ENCODE measurements around the gene PALM3.

The PALM3 gene

DNA sequence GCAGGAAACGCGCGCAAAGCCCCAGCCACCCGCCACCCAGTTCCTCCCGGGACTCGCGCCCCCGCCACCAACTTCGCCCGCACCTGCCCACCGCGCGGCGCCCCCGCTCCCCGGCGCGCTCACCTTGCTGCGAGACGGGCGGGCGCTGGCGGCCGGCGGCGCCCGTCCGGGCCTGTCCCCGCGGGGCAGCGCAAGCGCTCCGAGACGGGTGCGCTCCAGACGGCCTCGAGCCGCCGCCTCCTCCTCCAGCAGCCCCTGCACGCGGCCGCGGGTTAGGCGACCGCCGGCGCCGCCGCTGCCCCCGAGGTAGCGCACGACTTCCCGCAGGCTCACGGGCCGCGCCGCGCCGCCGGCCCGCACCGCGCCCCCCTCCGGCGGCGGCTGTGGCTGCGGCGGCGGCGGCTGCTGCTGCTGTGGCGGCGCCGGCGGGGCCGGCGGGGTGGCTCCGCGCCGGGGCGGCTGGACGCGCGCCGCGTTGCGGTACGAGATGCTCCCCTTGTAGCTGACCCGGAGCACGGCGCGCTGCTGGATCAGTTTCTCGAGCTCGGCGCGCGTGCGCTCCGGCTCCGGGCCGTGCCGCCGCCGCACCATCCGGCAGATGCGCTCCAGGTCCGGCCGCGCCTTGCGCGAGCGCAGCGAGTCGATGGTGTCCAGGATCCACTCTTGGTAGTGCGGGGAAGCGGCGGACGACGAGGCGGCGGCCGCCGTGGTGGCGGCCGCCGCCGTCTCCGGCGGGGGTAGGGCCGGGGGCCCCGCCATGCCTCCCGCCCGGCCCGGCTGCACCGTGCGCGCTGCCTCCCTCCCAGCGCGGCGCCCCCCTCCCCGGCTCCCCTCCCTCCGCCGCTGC lies 28.0 kb upstream of the PALM3 start:
- DNase-seq: peak in 4 of 5 donors; percentile 23 to 59 (median 48)

DNA sequence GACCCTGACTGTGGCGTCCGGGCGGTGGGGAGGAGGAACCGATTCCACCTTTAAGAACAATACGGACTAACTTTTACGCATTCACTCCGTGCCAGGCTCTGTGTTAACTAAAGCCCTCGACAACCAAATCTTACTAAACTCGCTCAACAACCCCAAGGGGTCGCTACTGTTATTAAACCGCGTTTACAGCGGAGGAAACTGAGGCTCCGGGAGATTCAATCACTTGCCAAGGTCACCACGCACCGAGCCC lies 27.5 kb upstream of the PALM3 start:
- peak in 1 of 5 donors; percentile 17 for DNase-seq

GRCh38 chr19:14088634-14089411 lies 26.9 kb upstream of the PALM3 start:
- no peak for DNase-seq

DNA sequence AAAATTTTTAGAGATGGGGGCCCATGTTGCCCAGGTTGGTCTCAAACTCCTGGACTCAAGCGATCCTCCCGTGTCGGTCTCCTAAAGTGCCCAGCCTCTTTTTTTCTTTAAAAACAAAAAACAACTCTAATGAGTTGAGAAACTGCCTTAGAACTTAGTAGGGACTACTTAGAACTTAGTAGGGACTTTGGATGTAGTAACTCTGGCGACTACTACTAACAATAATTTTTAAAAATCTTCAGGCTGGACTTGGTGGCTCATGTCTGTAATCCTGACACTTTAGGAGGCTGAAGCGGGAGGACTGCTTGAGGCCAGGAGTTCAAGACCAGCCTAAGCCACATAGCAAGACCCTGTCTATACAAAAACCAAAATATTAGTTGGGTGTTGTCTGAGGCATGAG lies 24.2 kb upstream of the PALM3 start:
- no peak for DNase-seq

- DNase-seq: no peak
These were observed 23.6 kb upstream of the PALM3 start, which contains the start of gene C19orf67 for GRCh38 chr19:14085309-14085995. TSS of gene C19orf67 (minus strand) at chr19:14085783. CDS start at chr19:14085627, 156 bp downstream.

- no peak for DNase-seq
These were observed 20.7 kb upstream of the PALM3 start for GRCh38 chr19:14082675-14082960.

- DNase-seq: peak in 2 of 5 donors; percentile 22 to 25
These were observed 20.2 kb upstream of the PALM3 start for GRCh38 chr19:14081797-14082674.

- DNase-seq: peak; percentile 97 to 100 (median 98)
These were observed 19.3 kb upstream of the PALM3 start for GRCh38 chr19:14080887-14081796.

DNA sequence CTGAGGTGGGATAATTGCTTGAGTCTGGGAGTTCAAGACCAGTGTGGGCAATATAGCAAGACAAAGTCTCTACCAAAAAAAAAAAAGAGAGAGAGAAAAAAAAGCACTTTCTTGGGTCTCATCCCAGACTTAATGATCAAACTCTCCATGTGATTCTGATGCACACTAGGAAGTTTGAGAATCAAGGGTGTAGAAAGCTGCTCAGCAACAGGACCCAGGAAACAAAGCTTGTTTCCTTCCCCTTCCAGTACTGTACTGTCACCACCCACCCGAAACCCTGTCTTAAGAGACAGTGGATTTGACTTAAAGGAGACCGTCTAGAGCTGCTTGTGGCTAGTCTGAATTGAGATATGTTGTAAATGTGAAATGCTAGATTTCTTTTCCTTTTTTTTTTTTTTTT lies 16.5 kb upstream of the PALM3 start:
- no peak for DNase-seq

DNA sequence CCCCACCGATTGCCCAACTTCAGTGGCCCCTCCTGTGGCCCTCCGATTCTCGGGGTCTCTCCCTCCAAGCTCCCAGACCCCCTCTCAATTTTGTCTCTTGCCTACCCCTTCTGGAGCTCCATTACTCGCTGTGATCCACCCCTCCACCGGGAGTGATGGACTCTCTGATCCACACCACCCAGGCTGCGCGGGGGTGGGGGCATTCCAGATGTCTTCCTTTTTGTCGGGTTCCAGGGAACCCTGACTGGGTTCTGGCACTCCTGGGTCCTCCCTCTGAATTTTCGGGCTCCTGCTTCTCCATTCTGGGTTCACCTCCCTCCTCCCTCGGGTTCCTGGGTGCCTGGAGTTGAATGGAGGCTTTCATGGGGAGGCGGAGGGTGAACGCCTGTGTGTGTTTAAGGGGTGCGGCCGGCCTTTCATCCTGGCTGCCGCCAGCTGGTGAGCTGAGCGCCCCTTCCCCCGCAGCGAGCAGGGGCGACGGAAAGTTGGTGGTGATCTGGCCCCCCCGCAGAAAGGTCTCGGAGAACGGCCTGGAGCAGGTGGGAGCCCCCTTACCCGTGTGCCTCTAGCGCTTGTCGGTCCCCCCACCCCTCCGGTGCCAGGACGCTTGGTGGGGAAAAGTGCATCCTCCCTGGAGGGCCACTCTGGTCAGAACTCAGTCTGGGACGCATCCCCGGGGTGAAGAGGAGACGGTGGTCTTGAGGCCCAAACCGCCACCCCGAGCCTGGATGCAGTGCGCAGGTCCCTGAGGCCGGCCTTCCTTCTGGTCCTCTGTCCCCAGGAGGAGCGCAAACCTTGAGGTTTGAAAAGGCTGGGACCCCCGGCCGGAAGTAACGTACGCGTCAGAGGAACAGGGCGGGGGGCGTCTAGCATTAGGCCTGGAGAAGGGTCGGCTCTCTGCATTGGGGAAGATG lies 12.3 kb upstream of the PALM3 start:
- no peak for DNase-seq

DNA sequence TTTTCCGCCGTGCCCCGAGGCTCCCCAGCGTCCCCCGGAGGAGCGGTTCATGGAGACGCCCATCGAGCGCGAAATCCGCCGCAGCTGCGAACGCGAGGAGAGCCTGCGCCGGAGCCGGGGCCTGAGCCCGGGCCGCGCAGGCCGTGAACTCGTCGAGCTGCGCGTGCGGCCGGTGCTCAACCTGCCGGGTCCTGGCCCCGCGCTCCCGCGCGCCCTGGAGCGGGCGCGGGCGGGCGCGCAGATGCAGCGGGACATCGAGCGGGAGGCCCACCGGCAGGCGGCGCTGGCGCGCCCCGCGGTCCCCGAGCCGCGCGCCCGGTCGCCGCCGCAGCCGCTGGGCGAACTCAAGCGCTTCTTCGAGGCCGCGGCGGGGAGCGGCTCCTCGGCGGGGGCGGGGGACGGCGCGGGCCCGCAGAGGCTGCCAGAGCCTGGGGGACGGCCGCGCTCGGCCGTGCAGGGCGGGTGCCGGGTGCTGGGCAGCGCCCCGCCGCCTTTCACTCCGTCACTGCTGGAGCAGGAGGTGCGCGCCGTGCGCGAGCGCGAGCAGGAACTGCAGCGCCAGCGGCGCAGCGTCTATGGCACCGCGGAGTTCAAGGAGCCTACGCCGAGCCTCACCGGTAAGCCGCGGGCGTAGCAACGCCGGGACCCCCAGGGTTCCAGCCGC lies 11.5 kb upstream of the PALM3 start:
- peak; percentile 54 to 85 (median 66) for DNase-seq

- DNase-seq: peak in 1 of 5 donors; percentile 43
These were observed 10.8 kb upstream of the PALM3 start, which contains the start of gene MISP3 for GRCh38 chr19:14072535-14073260. TSS of gene MISP3 (plus strand) at chr19:14072786. CDS start at chr19:14073310, 524 bp downstream.

GRCh38 chr19:14070268-14071050 lies 8.6 kb upstream of the PALM3 start:
- no peak for DNase-seq

DNA sequence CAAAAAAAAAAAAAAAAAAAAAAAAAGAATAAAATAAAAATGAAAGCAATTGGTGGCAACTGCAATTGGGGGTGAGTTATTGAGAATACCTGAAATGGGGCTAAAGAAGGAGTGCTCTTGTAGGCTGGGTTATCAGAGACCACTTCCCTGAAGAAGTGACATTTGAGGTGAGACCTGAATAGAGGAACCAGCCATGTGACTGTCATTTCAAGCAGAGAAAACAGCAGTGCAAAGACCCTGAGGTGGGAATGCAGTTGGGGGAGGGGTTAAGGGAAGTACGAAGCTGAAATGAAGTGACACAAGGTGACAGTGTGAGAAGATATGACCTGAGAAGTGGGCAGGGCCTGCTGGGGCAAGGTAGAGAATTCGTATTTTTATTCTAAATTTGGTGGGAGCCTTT lies 4.3 kb upstream of the PALM3 start:
- DNase-seq: no peak

GRCh38 chr19:14063105-14063504 lies 1.2 kb upstream of the PALM3 start:
- DNase-seq: no peak

DNA sequence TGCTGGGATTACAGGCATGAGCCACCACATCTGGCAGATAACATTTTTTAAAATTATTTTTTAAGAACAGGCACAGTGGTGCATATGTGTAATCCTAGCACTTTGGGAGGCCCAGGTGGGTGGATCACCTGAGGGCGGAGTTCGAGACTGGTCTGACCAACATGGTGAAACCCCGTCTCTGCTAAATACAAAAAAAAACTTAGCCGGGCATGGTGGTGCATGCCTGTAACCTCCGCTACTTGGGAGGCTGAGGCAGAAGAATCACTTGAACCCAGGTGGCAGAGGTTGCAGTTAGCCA lies 631 bp upstream of the PALM3 start:
- no peak for DNase-seq

- DNase-seq: no peak
These were observed 661 bp downstream of the PALM3 start for GRCh38 chr19:14061081-14061749.

- DNase-seq: no peak
These were observed 2.2 kb downstream of the PALM3 start for GRCh38 chr19:14059652-14060155.

Measured in T-helper 1 cell (primary cell).